ENCODE measurements around the gene STAB1. TPM values are rescaled to one million over a fixed set of nuclear protein-coding genes. Genes with fewer than 3 reads are reported as not detected.

Gene STAB1
- total RNA-seq, 1 donor from 2014 or later = not detected

DNA sequence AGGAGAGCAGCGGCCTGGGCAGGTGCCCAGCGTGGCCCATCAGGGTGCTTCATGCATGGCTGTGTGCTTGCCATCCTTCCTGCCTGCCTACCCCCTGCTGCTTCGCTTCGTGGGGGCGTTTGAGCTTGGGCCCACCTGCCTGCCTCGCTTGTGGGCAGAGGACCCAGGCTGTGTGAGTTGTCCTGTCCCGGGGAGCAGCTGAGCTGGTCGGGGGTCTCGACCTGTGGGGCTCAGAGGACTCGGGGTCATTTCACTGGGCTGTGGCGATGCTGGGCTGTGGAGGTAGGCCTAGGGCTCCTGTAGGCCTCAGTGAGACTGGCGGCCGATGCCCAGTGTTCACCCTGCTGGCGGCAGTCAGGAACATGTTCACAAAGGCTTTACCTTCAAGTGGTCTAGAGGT lies 12.1 kb upstream of the STAB1 start:
- Mint-ChIP-seq H3K4me1 (peaks cover 18% of the 10 kb centered on the region), H3K27ac (no peak overlapping the region), H3K27me3 (ENCODE audit: insufficient read depth, low read depth) (no peaks in the 10 kb centered on the region), H3K4me3 (no peak overlapping the region), H3K36me3 (peaks cover 37% of the 10 kb centered on the region), H3K9me3 (no peaks in the 10 kb centered on the region)
- Histone ChIP-seq H3K36me3 (no peaks in the 10 kb centered on the region), H3K79me2 (ENCODE audit: low read depth) (no peaks in the 10 kb centered on the region), H3F3A (ENCODE audit: low read depth) (no peaks in the 10 kb centered on the region), H3K27me3 (no peaks in the 10 kb centered on the region), H3K4me2 (no peak overlapping the region), H4K20me1 (ENCODE audit: low read depth) (peaks cover 12% of the 10 kb centered on the region), H3K27ac (no peak overlapping the region), H2AFZ (replicated peaks) (no peak overlapping the region), H3K4me1 (no peaks in the 10 kb centered on the region), H3K9ac (no peak overlapping the region), H3K4me3 (no peak overlapping the region), H3K9me3 (ENCODE audit: low read depth) (no peaks in the 10 kb centered on the region)
- TF ChIP-seq EZH2 (IDR thresholded peaks at IDR 0.05) = no peak
- TF ChIP-seq, protein P1, sequence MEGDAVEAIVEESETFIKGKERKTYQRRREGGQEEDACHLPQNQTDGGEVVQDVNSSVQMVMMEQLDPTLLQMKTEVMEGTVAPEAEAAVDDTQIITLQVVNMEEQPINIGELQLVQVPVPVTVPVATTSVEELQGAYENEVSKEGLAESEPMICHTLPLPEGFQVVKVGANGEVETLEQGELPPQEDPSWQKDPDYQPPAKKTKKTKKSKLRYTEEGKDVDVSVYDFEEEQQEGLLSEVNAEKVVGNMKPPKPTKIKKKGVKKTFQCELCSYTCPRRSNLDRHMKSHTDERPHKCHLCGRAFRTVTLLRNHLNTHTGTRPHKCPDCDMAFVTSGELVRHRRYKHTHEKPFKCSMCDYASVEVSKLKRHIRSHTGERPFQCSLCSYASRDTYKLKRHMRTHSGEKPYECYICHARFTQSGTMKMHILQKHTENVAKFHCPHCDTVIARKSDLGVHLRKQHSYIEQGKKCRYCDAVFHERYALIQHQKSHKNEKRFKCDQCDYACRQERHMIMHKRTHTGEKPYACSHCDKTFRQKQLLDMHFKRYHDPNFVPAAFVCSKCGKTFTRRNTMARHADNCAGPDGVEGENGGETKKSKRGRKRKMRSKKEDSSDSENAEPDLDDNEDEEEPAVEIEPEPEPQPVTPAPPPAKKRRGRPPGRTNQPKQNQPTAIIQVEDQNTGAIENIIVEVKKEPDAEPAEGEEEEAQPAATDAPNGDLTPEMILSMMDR (IDR thresholded peaks at IDR 0.05) = no peak
- no peak for DNase-seq (ENCODE audit: low spot score)

- TF ChIP-seq, protein P1 (IDR thresholded peaks at IDR 0.05) = no peak
- Mint-ChIP-seq H3K27me3 (ENCODE audit: insufficient read depth, low read depth) (no peaks in the 10 kb centered on the region), H3K4me1 (peaks cover 18% of the 10 kb centered on the region), H3K27ac (peak overlapping the region; percentile 31), H3K9me3 (no peaks in the 10 kb centered on the region), H3K4me3 (no peak overlapping the region), H3K36me3 (peaks cover 33% of the 10 kb centered on the region)
- Histone ChIP-seq H3K4me1 (no peaks in the 10 kb centered on the region), H3K9me3 (ENCODE audit: low read depth) (no peaks in the 10 kb centered on the region), H3K79me2 (ENCODE audit: low read depth) (no peaks in the 10 kb centered on the region), H3K27me3 (no peaks in the 10 kb centered on the region), H2AFZ (replicated peaks) (no peak overlapping the region), H3K9ac (no peak overlapping the region), H3F3A (ENCODE audit: low read depth) (no peaks in the 10 kb centered on the region), H3K27ac (no peak overlapping the region), H3K4me2 (no peak overlapping the region), H3K36me3 (no peaks in the 10 kb centered on the region), H3K4me3 (no peak overlapping the region), H4K20me1 (ENCODE audit: low read depth) (peaks cover 12% of the 10 kb centered on the region)
- no peak for DNase-seq (ENCODE audit: low spot score)
Measured at GRCh38 chr3:52483577-52484381, 11.4 kb upstream of the STAB1 start.

GRCh38 chr3:52484680-52485461 lies 10.3 kb upstream of the STAB1 start:
- H3F3A ChIP-seq (ENCODE audit: low read depth) = no peaks in the 10 kb centered on the region
- H3K36me3 ChIP-seq = no peaks in the 10 kb centered on the region
- peaks cover 15% of the 10 kb centered on the region for H4K20me1 ChIP-seq (ENCODE audit: low read depth)
- TF ChIP-seq EZH2phosphoT487 (IDR thresholded peaks at IDR 0.05) (no peak), EZH2 (IDR thresholded peaks at IDR 0.05) (no peak)
- TF ChIP-seq, protein P1 (IDR thresholded peaks at IDR 0.05) = no peak
- H3K27ac ChIP-seq = no peak overlapping the region
- no peaks in the 10 kb centered on the region for H3K4me1 ChIP-seq
- H3K9ac ChIP-seq = no peak overlapping the region
- H3K9me3 Mint-ChIP-seq = no peaks in the 10 kb centered on the region
- H3K4me1 Mint-ChIP-seq = peaks cover 18% of the 10 kb centered on the region
- no peaks in the 10 kb centered on the region for H3K27me3 ChIP-seq
- H3K4me2 ChIP-seq = no peak overlapping the region
- H3K9me3 ChIP-seq (ENCODE audit: low read depth) = no peaks in the 10 kb centered on the region
- H3K27ac Mint-ChIP-seq = no peak overlapping the region
- no peaks in the 10 kb centered on the region for H3K79me2 ChIP-seq (ENCODE audit: low read depth)
- H3K4me3 ChIP-seq = no peak overlapping the region
- H3K4me3 Mint-ChIP-seq = no peak overlapping the region
- H3K27me3 Mint-ChIP-seq (ENCODE audit: insufficient read depth, low read depth) = no peaks in the 10 kb centered on the region
- H2AFZ ChIP-seq (replicated peaks) = no peak overlapping the region
- peaks cover 28% of the 10 kb centered on the region for H3K36me3 Mint-ChIP-seq
- no peak for DNase-seq (ENCODE audit: low spot score)

Measured in neural progenitor cell (in vitro differentiated cells).